HG02759 (cell line): Measurements from ENCODE around the gene MAGEA11.
"Not testable (repeated sequence)": the region's sequence is repeated elsewhere in the genome, so short reads cannot be mapped to it uniquely, and the experiment has no call there.

Experiments used
- ATAC-seq: cut with Tn5 transposase; IDR thresholded peaks from one replicate; pipeline ENCODE4 v1.9.1; 2021; ENCODE audit warnings: mild to moderate bottlenecking, moderate library complexity; ENCODE audit not compliant: unreplicated experiment

Gene MAGEA11

GRCh38 chrX:149711545-149712236 lies at the start of gene MAGEA11:
Gene MAGEA11, plus strand, starts transcription at chrX:149712060. Its CDS starts 1,100 bp downstream, at chrX:149713160.
- no peak for ATAC-seq

- not testable (repeated sequence) for ATAC-seq
These were observed 36.8 kb upstream of the MAGEA11 start for GRCh38 chrX:149675088-149675487.

GRCh38 chrX:149675554-149675953 lies 36.3 kb upstream of the MAGEA11 start:
- ATAC-seq = not testable (repeated sequence)

GRCh38 chrX:149679164-149679678 lies 32.6 kb upstream of the MAGEA11 start:
- not testable (repeated sequence) for ATAC-seq

- no peak for ATAC-seq
These were observed 30.7 kb upstream of the MAGEA11 start for GRCh38 chrX:149681182-149681581.

- ATAC-seq = no peak
These were observed 29.8 kb upstream of the MAGEA11 start for GRCh38 chrX:149682031-149682430.

GRCh38 chrX:149682956-149683947 lies 28.6 kb upstream of the MAGEA11 start:
- no peak for ATAC-seq

GRCh38 chrX:149683966-149684730 lies 27.7 kb upstream of the MAGEA11 start:
- ATAC-seq = no peak

- ATAC-seq = no peak
These were observed 23.9 kb upstream of the MAGEA11 start for GRCh38 chrX:149687991-149688390.

- no peak for ATAC-seq
These were observed 23.3 kb upstream of the MAGEA11 start for GRCh38 chrX:149688552-149688951.

- ATAC-seq = no peak
These were observed 20.1 kb upstream of the MAGEA11 start for GRCh38 chrX:149691794-149692193.

GRCh38 chrX:149692686-149693272 lies 19.1 kb upstream of the MAGEA11 start:
- not testable (repeated sequence) for ATAC-seq

GRCh38 chrX:149699761-149700160 lies 12.1 kb upstream of the MAGEA11 start:
- ATAC-seq = no peak

GRCh38 chrX:149704664-149705063 lies 7.2 kb upstream of the MAGEA11 start:
- no peak for ATAC-seq

GRCh38 chrX:149707147-149707901 lies 4.5 kb upstream of the MAGEA11 start:
- no peak for ATAC-seq

GRCh38 chrX:149712831-149713230 lies 971 bp downstream of the MAGEA11 start:
- ATAC-seq = no peak

- no peak for ATAC-seq
These were observed 1.6 kb downstream of the MAGEA11 start for GRCh38 chrX:149713279-149714050.

- ATAC-seq = peak; percentile 91
These were observed 3.6 kb downstream of the MAGEA11 start for GRCh38 chrX:149715468-149715867.

GRCh38 chrX:149716632-149717031 lies 4.8 kb downstream of the MAGEA11 start:
- no peak for ATAC-seq
